ENCODE measurements around the gene TYMP. TPM values are rescaled to one million over a fixed set of nuclear protein-coding genes. Genes with fewer than 3 reads are reported as not detected.

TYMP gene
- total RNA-seq, 1 donor from 2014 or later: 82.0 TPM

DNA sequence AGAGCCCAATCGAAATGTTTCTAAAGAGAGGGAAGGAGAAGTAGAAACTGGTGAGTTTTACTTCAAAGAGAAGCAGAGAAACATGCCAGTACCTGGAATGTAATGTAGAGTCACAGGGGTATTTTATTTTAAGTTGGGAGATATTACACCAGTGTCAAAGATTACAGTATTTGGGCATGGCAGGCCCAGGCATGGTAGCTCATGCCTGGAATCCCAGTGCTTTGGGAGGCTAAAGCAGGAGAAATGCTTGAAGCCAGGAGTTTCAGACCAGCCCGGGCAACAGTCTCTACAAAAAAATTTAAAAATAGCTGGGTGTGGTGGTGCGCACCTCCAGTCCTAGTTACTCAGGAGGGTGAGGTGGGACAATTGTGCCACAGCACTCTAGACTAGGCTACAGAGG, 30.2 kb upstream of the TYMP start:
- Histone ChIP-seq H3K9me3 (no peaks in the 10 kb centered on the region), H3K27ac (no peak overlapping the region), H3K36me3 (no peaks in the 10 kb centered on the region), H3K4me3 (no peak overlapping the region), H3K27me3 (no peaks in the 10 kb centered on the region), H3K4me1 (peaks cover 17% of the 10 kb centered on the region)
- TF ChIP-seq POLR2AphosphoS5 (IDR thresholded peaks at IDR 0.05; ENCODE audit: insufficient read depth in 1 of 2, low read depth in 1 of 2) (no peak), POLR2A (IDR thresholded peaks at IDR 0.05) (no peak)
- TF ChIP-seq, protein P1, sequence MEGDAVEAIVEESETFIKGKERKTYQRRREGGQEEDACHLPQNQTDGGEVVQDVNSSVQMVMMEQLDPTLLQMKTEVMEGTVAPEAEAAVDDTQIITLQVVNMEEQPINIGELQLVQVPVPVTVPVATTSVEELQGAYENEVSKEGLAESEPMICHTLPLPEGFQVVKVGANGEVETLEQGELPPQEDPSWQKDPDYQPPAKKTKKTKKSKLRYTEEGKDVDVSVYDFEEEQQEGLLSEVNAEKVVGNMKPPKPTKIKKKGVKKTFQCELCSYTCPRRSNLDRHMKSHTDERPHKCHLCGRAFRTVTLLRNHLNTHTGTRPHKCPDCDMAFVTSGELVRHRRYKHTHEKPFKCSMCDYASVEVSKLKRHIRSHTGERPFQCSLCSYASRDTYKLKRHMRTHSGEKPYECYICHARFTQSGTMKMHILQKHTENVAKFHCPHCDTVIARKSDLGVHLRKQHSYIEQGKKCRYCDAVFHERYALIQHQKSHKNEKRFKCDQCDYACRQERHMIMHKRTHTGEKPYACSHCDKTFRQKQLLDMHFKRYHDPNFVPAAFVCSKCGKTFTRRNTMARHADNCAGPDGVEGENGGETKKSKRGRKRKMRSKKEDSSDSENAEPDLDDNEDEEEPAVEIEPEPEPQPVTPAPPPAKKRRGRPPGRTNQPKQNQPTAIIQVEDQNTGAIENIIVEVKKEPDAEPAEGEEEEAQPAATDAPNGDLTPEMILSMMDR (IDR thresholded peaks at IDR 0.05): no peak
- intact Hi-C loops (cut with DNase I): no loop called here
- no peak for DNase-seq (ENCODE audit: extremely low spot score in 2 of 2)

DNA sequence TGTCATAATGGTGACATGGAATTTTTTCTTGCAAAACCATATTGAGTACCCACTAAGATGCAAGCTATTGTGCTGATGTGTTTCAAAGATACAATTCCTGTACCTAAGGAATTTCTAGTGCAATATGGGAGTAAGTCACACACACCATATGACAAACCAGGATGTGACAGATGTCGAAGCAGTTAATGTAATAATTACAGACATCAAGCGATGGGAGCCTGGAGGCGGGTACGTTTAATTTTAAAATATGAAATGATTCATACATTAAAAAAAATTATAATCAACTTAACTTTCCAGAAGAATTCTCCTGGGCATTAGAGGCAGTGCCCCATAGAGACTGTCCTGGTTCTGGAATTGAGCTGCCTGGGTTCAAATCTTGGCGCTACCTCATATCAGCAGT, 26.9 kb upstream of the TYMP start:
- Histone ChIP-seq H3K27me3 (no peaks in the 10 kb centered on the region), H3K27ac (no peak overlapping the region), H3K9me3 (no peaks in the 10 kb centered on the region), H3K4me1 (no peaks in the 10 kb centered on the region), H3K4me3 (no peak overlapping the region), H3K36me3 (no peaks in the 10 kb centered on the region)
- TF ChIP-seq POLR2A (IDR thresholded peaks at IDR 0.05): no peak
- TF ChIP-seq POLR2AphosphoS5 (IDR thresholded peaks at IDR 0.05; ENCODE audit: insufficient read depth in 1 of 2, low read depth in 1 of 2): no peak
- TF ChIP-seq, protein P1 (IDR thresholded peaks at IDR 0.05): no peak
- no peak for DNase-seq (ENCODE audit: extremely low spot score in 2 of 2)
- intact Hi-C loops (cut with DNase I): loop anchor here (2.0 kb wide), 1 partner anchor 48 kb away; no protein-coding TSS in a partner anchor

DNA sequence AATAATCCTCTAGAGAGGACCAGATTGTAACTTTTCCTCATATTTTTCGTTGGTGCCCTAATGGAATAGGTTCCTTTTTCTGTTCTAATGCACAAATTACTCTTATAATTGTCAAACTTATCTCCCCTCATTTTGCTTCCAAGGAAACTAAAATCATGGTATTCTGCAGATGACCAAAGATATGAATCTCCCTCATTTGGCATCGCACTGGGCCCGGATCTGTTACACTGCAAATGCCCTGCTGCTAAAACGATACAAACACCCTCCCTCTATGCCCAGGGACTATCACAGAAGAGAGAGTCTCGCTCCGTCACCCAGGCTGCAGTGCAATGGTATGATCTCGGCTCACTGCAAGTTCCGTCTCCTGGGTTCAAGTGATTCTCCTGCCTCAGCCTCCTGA, 23.5 kb upstream of the TYMP start:
- Histone ChIP-seq H3K27me3 (peaks cover 7% of the 10 kb centered on the region), H3K4me3 (no peak overlapping the region), H3K4me1 (peaks cover 6% of the 10 kb centered on the region), H3K36me3 (no peaks in the 10 kb centered on the region), H3K9me3 (no peaks in the 10 kb centered on the region), H3K27ac (no peak overlapping the region)
- intact Hi-C loops (cut with DNase I): no loop called here
- DNase-seq (ENCODE audit: extremely low spot score in 2 of 2): no peak
- TF ChIP-seq POLR2A (IDR thresholded peaks at IDR 0.05) (no peak), POLR2AphosphoS5 (IDR thresholded peaks at IDR 0.05; ENCODE audit: insufficient read depth in 1 of 2, low read depth in 1 of 2) (no peak)
- TF ChIP-seq, protein P1 (IDR thresholded peaks at IDR 0.05): no peak

DNA sequence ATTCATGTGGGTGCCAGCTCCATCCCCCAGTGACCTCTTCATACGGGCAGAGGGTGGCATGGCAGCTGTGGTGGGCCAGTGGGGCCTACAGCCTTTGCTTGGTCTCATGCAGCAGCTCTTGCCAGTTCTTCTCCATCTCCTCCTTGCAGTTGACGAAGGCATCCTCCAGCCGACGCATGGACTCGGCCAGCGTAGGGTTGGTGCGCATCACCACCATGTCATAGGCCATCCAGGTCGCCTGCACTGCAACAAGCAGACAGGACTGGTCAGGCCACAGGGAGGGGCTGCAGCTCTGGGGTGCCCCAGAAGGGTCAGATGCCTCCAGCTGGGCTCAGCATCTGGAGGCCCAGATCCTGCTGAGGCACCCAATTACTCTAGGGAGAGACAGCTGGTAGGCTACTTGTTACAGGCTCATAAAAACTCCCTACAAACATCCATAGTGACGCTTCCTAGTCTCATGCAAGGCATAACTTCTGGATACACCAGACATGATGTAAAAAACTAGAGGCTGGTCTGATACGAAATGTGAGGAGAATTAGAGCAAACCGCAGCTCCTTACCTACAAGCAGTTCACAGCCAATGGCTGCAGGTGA, 21.4 kb upstream of the TYMP start:
- DNase-seq (ENCODE audit: extremely low spot score in 2 of 2): no peak
- Histone ChIP-seq H3K27ac (no peak overlapping the region), H3K4me1 (peaks cover 7% of the 10 kb centered on the region), H3K4me3 (no peak overlapping the region), H3K9me3 (no peaks in the 10 kb centered on the region), H3K36me3 (no peaks in the 10 kb centered on the region), H3K27me3 (peaks cover 7% of the 10 kb centered on the region)
- intact Hi-C loops (cut with DNase I): no loop called here
- TF ChIP-seq POLR2A (IDR thresholded peaks at IDR 0.05) (no peak), POLR2AphosphoS5 (IDR thresholded peaks at IDR 0.05; ENCODE audit: insufficient read depth in 1 of 2, low read depth in 1 of 2) (no peak)
- TF ChIP-seq, protein P1 (IDR thresholded peaks at IDR 0.05): no peak

DNA sequence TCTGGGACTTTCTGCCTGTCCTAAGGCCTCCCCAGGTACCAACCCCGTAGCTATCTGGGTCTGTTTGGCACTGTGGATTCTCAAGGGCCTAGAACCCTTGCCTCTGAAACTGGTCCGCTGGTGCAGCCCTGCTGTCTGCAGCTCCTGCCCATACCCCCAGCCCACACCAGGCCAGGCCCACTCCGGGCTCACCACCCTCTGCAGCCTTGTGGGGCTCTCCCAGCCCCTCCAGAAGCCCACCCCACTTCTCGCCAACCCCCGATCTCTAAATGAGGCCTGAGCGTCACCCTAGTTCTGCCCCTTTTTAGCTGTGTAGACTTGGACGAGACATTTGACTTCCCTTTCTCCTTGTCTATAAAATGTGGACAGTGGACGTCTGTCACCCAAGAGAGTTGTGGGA, 20.6 kb upstream of the TYMP start:
- Histone ChIP-seq H3K4me1 (peaks cover 7% of the 10 kb centered on the region), H3K4me3 (no peak overlapping the region), H3K36me3 (no peaks in the 10 kb centered on the region), H3K27me3 (peaks cover 7% of the 10 kb centered on the region), H3K9me3 (no peaks in the 10 kb centered on the region), H3K27ac (no peak overlapping the region)
- intact Hi-C loops (cut with DNase I): no loop called here
- no peak for DNase-seq (ENCODE audit: extremely low spot score in 2 of 2)
- TF ChIP-seq, protein P1 (IDR thresholded peaks at IDR 0.05): no peak
- TF ChIP-seq POLR2AphosphoS5 (IDR thresholded peaks at IDR 0.05; ENCODE audit: insufficient read depth in 1 of 2, low read depth in 1 of 2) (no peak), POLR2A (IDR thresholded peaks at IDR 0.05) (no peak)
